HCT116 (cell line): Measurements from ENCODE around the gene ARHGEF10L.

Experiments used
- EZH2 ChIP-seq: fragments of 200-600 bp; sonication (generic); IDR thresholded peaks from 2 replicates; pipeline ENCODE4 v1.6.1; 2017; ENCODE audit warnings: antibody characterized with exemption, mixed run types
- EZH2phosphoT487 ChIP-seq: fragments of 200-600 bp; IDR thresholded peaks from 2 replicates; pipeline ENCODE4 v1.6.1; 2018; ENCODE audit warnings: antibody characterized with exemption, borderline replicate concordance
- FOSL1 ChIP-seq: IDR thresholded peaks from 2 replicates; pipeline ENCODE4 v1.6.1; 2012; ENCODE audit warnings: low read depth
- POLR2A ChIP-seq: IDR thresholded peaks from 2 replicates; pipeline ENCODE4 v1.7.0; 2011; ENCODE audit warnings: borderline replicate concordance; ENCODE audit not compliant: insufficient read depth, insufficient read length; ENCODE audit errors: extremely low read depth
- POLR2AphosphoS5 ChIP-seq: IDR thresholded peaks from 2 replicates; pipeline ENCODE4 v1.6.1; 2011; ENCODE audit warnings: mild to moderate bottlenecking, low read depth, low read length, moderate library complexity
- SIN3A ChIP-seq: IDR thresholded peaks from 2 replicates; pipeline ENCODE4 v1.6.1; 2012; ENCODE audit warnings: low read depth
- ZFX ChIP-seq: fragments of 450-650 bp; IDR thresholded peaks from 2 replicates; pipeline ENCODE4 v1.6.1; 2017
- TF ChIP-seq, protein P1 (sequence below), 3 experiments: fragments of 200-600 bp in 1 of 3; sonication (generic) in 1 of 3; IDR thresholded peaks in 2 of 3; conservative IDR thresholded peaks in 1 of 3; 2 replicates each; pipeline ENCODE4 v1.5.1; 2012 to 2017; ENCODE audit warnings: low read depth in 2 of 3, low read length in 2 of 3, antibody characterized with exemption in 1 of 3, borderline replicate concordance in 1 of 3, control low read depth in 1 of 3, mild to moderate bottlenecking in 1 of 3, mixed read lengths in 1 of 3, mixed run types in 1 of 3, moderate library complexity in 1 of 3; ENCODE audit not compliant: insufficient read depth in 1 of 3
- TF ChIP-seq, protein P2 (sequence below): IDR thresholded peaks from 2 replicates; pipeline ENCODE4 v1.6.1; 2012
- TF ChIP-seq, protein P3 (sequence below): IDR thresholded peaks from 2 replicates; pipeline ENCODE4 v1.6.1; 2012

DNA sequence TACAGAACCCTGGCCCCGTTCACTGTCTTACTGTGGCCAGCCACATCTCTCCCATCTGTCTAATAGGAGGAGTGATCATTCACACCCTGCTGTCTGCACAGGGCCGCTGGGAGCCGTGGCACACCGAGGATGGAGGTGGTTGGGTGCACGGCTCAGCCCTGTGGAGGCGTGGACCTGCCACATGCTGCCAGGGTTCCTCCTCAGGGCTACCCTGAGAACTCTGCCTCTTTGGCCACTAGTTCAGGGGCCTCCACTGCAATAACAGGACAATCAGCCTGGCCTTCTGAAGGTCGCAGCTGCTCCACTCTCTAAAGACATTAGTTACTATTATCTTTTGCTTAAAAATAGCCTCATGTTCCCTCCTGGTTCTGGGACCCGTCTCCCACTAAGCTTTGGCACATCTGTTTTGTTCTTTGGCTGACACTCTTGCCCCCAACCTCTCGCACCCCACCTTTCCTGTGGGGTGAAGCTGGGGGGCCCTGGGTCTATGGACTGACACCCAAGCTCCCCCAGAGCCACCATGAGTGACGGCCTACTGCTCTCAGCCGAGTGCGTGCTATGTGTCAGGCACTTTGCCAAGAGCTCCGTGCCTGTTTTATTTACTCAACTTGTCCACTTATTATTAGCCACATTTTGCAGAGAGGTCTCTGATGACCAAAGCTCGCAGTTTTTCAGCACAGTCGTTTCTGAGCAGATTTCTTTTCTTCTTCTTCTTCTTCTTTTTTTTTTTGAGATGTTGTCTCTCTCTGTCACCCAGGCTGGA, 66.3 kb downstream of the ARHGEF10L start:
- TF ChIP-seq POLR2A (no peak), SIN3A (no peak), ZFX (no peak), EZH2phosphoT487 (no peak), FOSL1 (no peak), POLR2AphosphoS5 (no peak), EZH2 (no peak)
- TF ChIP-seq, protein P1, sequence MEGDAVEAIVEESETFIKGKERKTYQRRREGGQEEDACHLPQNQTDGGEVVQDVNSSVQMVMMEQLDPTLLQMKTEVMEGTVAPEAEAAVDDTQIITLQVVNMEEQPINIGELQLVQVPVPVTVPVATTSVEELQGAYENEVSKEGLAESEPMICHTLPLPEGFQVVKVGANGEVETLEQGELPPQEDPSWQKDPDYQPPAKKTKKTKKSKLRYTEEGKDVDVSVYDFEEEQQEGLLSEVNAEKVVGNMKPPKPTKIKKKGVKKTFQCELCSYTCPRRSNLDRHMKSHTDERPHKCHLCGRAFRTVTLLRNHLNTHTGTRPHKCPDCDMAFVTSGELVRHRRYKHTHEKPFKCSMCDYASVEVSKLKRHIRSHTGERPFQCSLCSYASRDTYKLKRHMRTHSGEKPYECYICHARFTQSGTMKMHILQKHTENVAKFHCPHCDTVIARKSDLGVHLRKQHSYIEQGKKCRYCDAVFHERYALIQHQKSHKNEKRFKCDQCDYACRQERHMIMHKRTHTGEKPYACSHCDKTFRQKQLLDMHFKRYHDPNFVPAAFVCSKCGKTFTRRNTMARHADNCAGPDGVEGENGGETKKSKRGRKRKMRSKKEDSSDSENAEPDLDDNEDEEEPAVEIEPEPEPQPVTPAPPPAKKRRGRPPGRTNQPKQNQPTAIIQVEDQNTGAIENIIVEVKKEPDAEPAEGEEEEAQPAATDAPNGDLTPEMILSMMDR (IDR thresholded peaks at IDR 0.05 in 2 of 3, conservative IDR thresholded peaks at IDR 0.05 in 1 of 3; ENCODE audit: borderline replicate concordance in 1 of 3, insufficient read depth in 1 of 3, low read depth in 2 of 3, low read length in 2 of 3), result no peak
- TF ChIP-seq, protein P2, sequence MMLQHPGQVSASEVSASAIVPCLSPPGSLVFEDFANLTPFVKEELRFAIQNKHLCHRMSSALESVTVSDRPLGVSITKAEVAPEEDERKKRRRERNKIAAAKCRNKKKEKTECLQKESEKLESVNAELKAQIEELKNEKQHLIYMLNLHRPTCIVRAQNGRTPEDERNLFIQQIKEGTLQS, result no peak
- TF ChIP-seq, protein P3, sequence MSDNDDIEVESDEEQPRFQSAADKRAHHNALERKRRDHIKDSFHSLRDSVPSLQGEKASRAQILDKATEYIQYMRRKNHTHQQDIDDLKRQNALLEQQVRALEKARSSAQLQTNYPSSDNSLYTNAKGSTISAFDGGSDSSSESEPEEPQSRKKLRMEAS, result no peak
